NCI-H2196 (cell line): ENCODE results near the gene EPSTI1.
A peak's percentile ranks its signal among the peaks of the same experiment; 100 is the strongest.
"Not testable (repeated sequence)": the region's sequence is repeated elsewhere in the genome, so short reads cannot be mapped to it uniquely, and the experiment has no call there.

Experiments used
- DNase-seq: peaks from one replicate; lab custom pipeline; 2025; ENCODE audit not compliant: unreplicated experiment; lab: John Stamatoyannopoulos, UW

EPSTI1 gene

GRCh38 chr13:42894765-42895243 lies 97.2 kb downstream of the EPSTI1 start:
- peak; percentile 1 for DNase-seq

- no peak for DNase-seq
Observed at GRCh38 chr13:42893214-42893671, 98.8 kb downstream of the EPSTI1 start.

DNA sequence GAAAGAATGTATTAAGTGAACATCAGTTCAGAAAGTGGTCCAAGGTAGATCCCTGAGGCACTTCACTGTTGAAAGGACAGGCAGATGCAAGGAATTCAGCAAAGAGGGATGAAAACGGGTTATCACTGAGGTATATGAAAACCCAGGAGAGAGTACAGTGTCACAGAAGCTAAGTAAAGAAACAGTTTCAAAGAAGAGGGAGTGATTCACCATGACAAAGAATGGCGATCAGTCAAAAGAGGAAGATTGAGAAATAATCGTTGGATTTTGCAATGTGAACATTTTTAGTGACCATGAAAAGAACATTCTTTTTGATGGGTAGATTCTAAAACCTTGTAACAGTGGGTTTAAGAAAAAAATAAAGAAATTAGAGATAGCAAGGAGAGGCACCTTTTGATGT lies 99.3 kb downstream of the EPSTI1 start:
- DNase-seq: no peak

DNA sequence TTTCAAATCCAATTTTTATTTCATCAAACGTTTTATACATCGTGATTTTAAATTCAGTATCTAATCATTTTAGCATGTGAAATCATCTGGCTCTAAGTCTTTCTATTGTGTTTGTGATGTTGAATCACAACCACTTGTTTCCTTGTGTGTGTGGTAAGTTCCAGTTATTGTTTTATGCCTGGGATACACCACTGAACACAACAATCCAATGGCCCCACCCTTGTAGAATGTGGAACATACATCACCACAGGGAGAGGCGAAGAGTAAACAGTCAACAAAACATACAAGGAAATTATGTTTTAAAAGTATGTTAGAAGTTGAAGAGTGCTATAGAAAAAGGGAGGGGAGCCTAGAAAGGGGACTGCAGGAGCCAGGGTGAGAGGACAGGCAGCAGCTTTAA lies 100.5 kb downstream of the EPSTI1 start:
- no peak for DNase-seq

GRCh38 chr13:42885325-42885724 lies 106.7 kb downstream of the EPSTI1 start:
- DNase-seq: no peak

GRCh38 chr13:42883771-42884467 lies 108.1 kb downstream of the EPSTI1 start:
- no peak for DNase-seq

- no peak for DNase-seq
Observed at GRCh38 chr13:42883142-42883541, 108.9 kb downstream of the EPSTI1 start.

- DNase-seq: no peak
Observed at GRCh38 chr13:42880056-42880605, 111.9 kb downstream of the EPSTI1 start.

- DNase-seq: no peak
Observed at GRCh38 chr13:42878721-42879120, 113.3 kb downstream of the EPSTI1 start.

- no peak for DNase-seq
Observed at GRCh38 chr13:42876887-42877545, 115.0 kb downstream of the EPSTI1 start.

- DNase-seq: no peak
Observed at GRCh38 chr13:42876270-42876714, 115.7 kb downstream of the EPSTI1 start.

DNA sequence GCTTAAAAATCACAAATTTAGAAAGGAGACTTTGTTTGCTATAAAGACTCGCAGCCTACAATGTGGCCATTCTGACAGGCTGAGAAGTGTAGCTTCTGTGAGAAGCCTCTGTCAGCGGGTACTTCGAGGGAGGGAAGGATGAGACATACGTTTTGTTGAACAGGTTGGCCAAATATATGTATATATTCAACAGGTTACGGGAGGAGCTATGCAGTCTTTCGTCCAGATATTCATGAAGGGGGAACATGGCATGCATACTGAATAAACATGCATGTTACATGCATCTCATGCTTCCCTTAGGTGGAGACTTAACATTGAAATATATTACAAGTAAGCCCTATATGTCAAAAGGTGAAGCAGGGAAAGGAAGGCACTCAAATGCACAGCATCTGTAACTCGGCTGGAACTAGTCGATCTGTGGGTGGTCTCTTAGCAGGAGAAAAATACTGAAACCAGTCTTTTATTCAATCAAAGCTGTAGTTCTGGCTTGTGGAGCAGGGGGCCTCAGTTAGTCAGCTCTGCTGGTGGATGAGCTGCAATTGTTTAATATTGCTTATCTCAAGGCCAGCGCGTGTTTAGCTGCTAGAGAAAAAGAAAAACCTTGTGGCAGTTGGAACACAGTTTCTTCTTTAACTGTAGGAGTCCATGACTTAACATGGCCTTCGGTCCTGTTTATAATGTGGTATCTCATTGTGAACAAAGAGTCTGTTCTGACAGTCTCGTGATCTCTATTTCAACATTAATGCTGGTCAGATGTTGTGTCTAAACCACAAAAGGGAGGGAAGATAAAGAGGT lies 116.4 kb downstream of the EPSTI1 start:
- no peak for DNase-seq

- DNase-seq: no peak
Observed at GRCh38 chr13:42874221-42874620, 117.8 kb downstream of the EPSTI1 start.

- no peak for DNase-seq
Observed at GRCh38 chr13:42873081-42873480, 119.0 kb downstream of the EPSTI1 start.

DNA sequence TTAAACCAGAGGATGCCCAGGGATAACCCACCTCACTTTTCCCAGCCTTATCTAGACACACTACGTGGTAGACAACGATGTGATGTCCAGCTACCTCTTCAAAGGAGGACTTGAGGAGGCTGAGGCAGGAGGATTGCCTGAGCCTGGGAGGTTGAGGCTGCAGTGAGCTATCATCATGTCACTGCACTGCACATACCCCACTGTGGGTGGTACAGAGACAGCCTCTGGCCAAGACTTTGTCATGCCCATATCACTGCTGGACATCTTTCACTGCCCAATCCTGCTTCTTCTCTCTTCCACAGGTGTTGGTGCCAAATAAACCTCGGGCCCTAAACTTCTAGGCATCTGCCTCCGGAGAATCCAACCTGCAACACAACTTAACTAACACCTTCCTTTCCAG lies 124.8 kb downstream of the EPSTI1 start:
- no peak for DNase-seq

- no peak for DNase-seq
Observed at GRCh38 chr13:42865768-42866102, 126.3 kb downstream of the EPSTI1 start.

- no peak for DNase-seq
Observed at GRCh38 chr13:42864952-42865767, 126.9 kb downstream of the EPSTI1 start.

GRCh38 chr13:42862370-42862769 lies 129.7 kb downstream of the EPSTI1 start:
- DNase-seq: not testable (repeated sequence)

DNA sequence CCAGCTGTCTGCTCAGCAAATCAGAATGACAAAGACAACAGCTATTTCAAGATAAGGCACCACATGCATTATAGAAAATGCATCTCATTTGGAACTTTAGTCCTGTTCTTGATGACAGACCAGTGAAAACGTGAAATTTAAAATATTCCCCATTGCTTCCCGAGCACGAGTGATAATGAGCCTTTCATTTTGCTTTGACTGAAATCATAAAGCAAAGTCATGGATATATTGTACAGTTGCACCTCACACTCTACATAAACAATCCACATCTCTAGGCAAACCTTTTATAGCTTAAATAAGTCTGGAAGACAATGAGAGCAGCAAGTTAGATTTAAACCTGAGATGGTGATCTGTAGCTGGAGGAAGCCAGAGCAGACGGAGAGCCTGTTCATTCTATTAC lies 131.6 kb downstream of the EPSTI1 start:
- no peak for DNase-seq

DNA sequence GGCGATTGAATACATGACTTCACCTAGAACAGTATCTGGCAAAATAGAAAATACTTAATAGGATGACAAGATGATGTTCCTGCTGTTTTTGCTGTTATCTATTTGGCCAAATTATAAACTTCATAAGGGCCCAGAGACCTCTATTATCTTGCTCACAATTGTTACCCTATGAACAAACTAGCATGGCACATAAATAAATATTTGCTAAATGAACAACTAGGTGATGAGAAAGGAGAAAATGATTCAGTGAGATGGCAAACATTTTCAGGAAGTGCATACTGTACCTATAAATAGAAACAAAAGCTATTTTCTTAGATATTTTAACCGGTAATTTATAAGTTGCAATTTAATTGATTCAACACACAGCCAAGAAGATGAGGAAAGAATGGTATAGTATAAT lies 132.3 kb downstream of the EPSTI1 start:
- no peak for DNase-seq

DNA sequence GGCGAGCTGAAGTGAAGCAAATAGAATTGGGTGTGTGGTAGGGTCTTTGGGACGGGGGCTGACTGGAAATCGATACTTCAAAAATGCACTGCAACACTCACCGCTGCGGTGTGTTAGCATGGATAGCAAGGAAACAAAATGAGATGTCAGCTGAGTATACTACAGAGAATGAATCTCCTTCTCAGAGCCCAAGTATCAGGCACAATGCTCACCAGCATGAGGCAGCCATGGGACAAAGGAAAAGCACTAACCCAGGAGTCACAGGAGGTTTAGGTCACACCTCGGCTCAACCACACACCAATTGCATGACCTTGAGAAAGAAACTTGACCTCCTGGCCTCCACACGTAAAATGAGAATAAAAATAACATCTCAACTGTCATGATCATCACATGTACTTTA lies 136.6 kb downstream of the EPSTI1 start:
- DNase-seq: no peak
